ENCODE results near the gene PCSK9.

The PCSK9 gene

DNA sequence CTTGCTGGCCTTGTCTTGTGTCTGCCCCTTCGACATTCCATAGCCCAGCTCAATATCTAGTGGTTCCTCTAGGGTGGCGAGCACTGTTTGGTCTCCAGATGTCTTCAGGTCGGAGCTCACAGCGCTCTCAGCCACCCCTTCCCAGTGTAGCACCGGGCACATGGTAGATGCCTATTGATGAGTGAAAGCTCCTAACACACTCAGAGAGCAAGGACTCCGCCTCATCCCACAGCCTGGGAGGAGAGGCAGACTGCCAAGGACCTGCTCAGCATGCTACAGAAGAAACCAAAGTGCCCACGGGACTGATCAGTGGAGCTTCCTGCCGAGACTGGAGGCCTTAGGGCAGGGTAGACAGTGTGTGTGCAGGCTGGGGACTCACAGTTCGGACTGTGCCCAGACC is 10.9 kb downstream of the PCSK9 start:
- H3K27me3 ChIP-seq: no peaks in the 10 kb centered on the region
- H3K4me3 ChIP-seq (ENCODE audit: low read depth in 1 of 2, low read length in 1 of 2): no peak overlapping the region
- peaks cover 15 to 22% of the 10 kb centered on the region in 2 experiments for H3K4me1 ChIP-seq (ENCODE audit: control insufficient read depth in 1 of 2, insufficient read depth in 1 of 2, low read depth in 1 of 2, low read length in 1 of 2)
- no peak overlapping the region for H3K27ac ChIP-seq
- no peaks in the 10 kb centered on the region for H3K36me3 ChIP-seq
- H3K9me3 ChIP-seq: no peaks in the 10 kb centered on the region
- TF ChIP-seq, protein P1, sequence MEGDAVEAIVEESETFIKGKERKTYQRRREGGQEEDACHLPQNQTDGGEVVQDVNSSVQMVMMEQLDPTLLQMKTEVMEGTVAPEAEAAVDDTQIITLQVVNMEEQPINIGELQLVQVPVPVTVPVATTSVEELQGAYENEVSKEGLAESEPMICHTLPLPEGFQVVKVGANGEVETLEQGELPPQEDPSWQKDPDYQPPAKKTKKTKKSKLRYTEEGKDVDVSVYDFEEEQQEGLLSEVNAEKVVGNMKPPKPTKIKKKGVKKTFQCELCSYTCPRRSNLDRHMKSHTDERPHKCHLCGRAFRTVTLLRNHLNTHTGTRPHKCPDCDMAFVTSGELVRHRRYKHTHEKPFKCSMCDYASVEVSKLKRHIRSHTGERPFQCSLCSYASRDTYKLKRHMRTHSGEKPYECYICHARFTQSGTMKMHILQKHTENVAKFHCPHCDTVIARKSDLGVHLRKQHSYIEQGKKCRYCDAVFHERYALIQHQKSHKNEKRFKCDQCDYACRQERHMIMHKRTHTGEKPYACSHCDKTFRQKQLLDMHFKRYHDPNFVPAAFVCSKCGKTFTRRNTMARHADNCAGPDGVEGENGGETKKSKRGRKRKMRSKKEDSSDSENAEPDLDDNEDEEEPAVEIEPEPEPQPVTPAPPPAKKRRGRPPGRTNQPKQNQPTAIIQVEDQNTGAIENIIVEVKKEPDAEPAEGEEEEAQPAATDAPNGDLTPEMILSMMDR (IDR thresholded peaks at IDR 0.05): no peak

DNA sequence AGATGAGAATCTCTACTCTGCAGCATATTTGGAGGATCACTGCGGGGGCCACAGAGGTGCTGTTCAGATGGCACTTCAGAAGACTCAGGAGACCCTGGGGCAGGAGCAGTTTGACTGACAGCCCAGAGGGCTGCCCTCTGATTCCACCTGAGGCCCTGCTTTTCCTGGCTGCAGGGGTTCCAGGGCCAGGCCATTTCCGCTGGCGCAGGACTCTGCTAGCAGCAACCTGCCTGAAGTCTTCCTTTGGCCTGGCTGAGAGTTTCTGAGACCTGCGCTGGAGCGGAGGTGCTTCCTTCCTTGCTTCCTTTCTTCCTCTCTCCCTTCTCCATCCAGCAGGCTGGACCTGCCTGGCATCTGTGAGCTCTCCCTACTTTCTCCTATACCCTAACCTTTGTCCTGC is 11.8 kb downstream of the PCSK9 start:
- TF ChIP-seq, protein P1 (IDR thresholded peaks at IDR 0.05): no peak
- Histone ChIP-seq H3K9me3 (no peaks in the 10 kb centered on the region), H3K36me3 (no peaks in the 10 kb centered on the region), H3K27ac (no peak overlapping the region), H3K4me3 (ENCODE audit: low read depth in 1 of 2, low read length in 1 of 2) (no peak overlapping the region), H3K4me1 (ENCODE audit: control insufficient read depth in 1 of 2, insufficient read depth in 1 of 2, low read depth in 1 of 2, low read length in 1 of 2) (peaks cover 15 to 22% of the 10 kb centered on the region in 2 experiments), H3K27me3 (no peaks in the 10 kb centered on the region)

- no peaks in the 10 kb centered on the region for H3K36me3 ChIP-seq
Measured at GRCh38 chr1:55051621-55052020, 12.3 kb downstream of the PCSK9 start.

DNA sequence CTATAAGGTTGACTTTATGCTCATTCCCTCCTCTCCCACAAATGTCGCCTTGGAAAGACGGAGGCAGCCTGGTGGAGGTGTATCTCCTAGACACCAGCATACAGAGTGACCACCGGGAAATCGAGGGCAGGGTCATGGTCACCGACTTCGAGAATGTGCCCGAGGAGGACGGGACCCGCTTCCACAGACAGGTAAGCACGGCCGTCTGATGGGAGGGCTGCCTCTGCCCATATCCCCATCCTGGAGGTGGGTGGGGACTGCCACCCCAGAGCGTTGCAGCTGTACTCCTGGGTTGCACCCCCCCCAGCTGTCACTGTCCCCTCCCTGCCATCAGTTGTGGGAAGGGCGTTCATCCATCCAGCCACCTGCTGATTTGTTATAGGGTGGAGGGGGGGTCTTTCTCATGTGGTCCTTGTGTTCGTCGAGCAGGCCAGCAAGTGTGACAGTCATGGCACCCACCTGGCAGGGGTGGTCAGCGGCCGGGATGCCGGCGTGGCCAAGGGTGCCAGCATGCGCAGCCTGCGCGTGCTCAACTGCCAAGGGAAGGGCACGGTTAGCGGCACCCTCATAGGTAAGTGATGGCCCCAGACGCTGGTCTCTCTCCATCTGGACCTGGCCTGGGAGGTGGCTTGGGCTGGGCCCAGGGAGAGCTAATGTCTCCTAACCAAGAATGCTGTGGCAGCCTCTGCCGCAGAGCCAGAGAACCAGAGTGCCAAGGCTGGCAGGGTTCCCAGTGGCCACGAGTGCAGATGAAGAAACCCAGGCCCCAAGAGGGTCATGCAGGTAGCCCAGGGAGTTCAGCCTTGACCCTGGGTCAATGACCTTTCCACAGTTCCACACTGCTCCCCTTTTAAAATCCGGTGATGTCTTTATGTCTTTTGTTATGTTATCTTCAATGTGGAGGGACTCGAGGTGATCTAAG is 13.1 kb downstream of the PCSK9 start:
- Histone ChIP-seq H3K27me3 (no peaks in the 10 kb centered on the region), H3K27ac (peak overlapping the region; percentile 79), H3K36me3 (no peaks in the 10 kb centered on the region), H3K4me3 (ENCODE audit: low read depth in 1 of 2, low read length in 1 of 2) (peak overlapping the region in 1 of 2 experiments; percentile 13), H3K4me1 (ENCODE audit: control insufficient read depth in 1 of 2, insufficient read depth in 1 of 2, low read depth in 1 of 2, low read length in 1 of 2) (peaks cover 15 to 22% of the 10 kb centered on the region in 2 experiments), H3K9me3 (no peaks in the 10 kb centered on the region)
- TF ChIP-seq, protein P1 (IDR thresholded peaks at IDR 0.05): no peak

More at GRCh38 chr1:55051621-55052020, 12.3 kb downstream of the PCSK9 start:
- no peaks in the 10 kb centered on the region for H3K9me3 ChIP-seq
- H3K27me3 ChIP-seq: no peaks in the 10 kb centered on the region
- no peak overlapping the region for H3K27ac ChIP-seq
- no peak overlapping the region for H3K4me3 ChIP-seq (ENCODE audit: low read depth in 1 of 2, low read length in 1 of 2)
- peaks cover 15 to 22% of the 10 kb centered on the region in 2 experiments for H3K4me1 ChIP-seq (ENCODE audit: control insufficient read depth in 1 of 2, insufficient read depth in 1 of 2, low read depth in 1 of 2, low read length in 1 of 2)
- TF ChIP-seq, protein P1 (IDR thresholded peaks at IDR 0.05): no peak

- H3K4me3 ChIP-seq (ENCODE audit: low read depth in 1 of 2, low read length in 1 of 2): peak overlapping the region in 1 of 2 experiments; percentile 13
- peak overlapping the region; percentile 79 for H3K27ac ChIP-seq
- H3K9me3 ChIP-seq: no peaks in the 10 kb centered on the region
- H3K4me1 ChIP-seq (ENCODE audit: control insufficient read depth in 1 of 2, insufficient read depth in 1 of 2, low read depth in 1 of 2, low read length in 1 of 2): peaks cover 15 to 22% of the 10 kb centered on the region in 2 experiments
- TF ChIP-seq, protein P1 (IDR thresholded peaks at IDR 0.05): no peak
- H3K27me3 ChIP-seq: no peaks in the 10 kb centered on the region
- no peaks in the 10 kb centered on the region for H3K36me3 ChIP-seq
Measured at GRCh38 chr1:55053265-55053954, 14.1 kb downstream of the PCSK9 start.
